ENCODE measurements around the gene C10orf62.

DNA sequence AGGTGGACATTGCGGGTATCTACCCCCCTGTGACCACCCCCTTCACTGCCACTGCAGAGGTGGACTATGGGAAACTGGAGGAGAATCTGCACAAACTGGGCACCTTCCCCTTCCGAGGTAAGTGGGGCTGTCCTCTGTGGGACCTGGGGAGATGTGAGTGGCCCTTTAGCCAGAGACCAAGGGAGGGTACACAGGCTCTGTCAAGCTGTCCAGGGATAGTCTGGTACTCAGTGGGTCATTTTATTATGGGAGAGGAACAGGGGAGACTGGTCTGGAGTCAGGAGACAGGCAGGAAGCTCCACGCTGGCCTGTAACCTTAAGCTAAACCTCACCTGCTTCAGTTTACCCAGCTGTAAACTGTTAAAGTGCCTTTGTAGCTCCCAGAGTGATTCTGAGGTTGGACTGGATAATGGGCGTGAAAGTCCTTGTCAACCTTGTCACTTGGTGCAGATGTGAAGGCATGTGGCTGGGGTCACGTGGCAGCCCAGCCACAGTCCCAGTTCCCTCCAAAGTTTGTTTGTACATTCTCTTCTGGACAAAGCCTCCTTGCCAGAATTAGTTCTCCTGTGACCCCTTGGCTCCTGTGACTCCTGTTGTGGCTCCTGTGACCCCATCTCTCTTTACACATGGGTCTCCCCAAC lies 4.6 kb upstream of the C10orf62 start:
- TF ChIP-seq CTCF (IDR thresholded peaks at IDR 0.05 in 2 of 3, conservative IDR thresholded peaks at IDR 0.05 in 1 of 3; ENCODE audit: control insufficient read depth in 2 of 3, extremely low read depth in 1 of 3, insufficient read depth in 1 of 3, low read depth in 3 of 3, low read length in 3 of 3): no peak
- no peak for TF ChIP-seq EZH2 (IDR thresholded peaks at IDR 0.05; ENCODE audit: borderline replicate concordance, control insufficient read depth, low read depth, low read length)
- TF ChIP-seq SIN3A (IDR thresholded peaks at IDR 0.05; ENCODE audit: low read depth, low read length): no peak
- TF ChIP-seq RBBP5 (conservative IDR thresholded peaks at IDR 0.05): no peak
